ENCODE data around the gene RPS6KB2. TPM values are rescaled to one million over a fixed set of nuclear protein-coding genes. Genes with fewer than 3 reads are reported as not detected.
A peak's percentile ranks its signal among the peaks of the same experiment; 100 is the strongest.

RPS6KB2 gene
- total RNA-seq, 2 donors from 2014 or later: 35.5 to 44.6 TPM

DNA sequence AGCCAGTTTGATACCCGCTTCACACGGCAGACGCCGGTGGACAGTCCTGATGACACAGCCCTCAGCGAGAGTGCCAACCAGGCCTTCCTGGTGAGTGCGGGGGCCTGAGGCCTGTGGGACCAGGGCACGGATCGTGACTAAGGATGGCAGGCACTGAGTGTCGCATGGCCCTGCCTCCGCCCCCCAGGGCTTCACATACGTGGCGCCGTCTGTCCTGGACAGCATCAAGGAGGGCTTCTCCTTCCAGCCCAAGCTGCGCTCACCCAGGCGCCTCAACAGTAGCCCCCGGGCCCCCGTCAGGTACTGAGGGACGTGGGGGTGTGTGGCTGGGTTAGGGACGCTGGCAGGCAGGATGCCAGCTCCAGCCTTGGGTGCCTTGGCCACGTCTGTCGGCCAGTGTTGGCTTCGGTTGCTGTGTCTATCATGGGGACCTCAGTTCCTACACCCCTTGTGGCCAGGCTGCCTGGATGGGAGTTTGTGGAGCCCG lies 6.1 kb downstream of the RPS6KB2 start:
- Histone ChIP-seq H3K36me3 (peaks cover 67% of the 10 kb centered on the region), H3K4me3 (no peak overlapping the region), H3K27me3 (no peaks in the 10 kb centered on the region), H3K4me1 (peaks cover 0 to 38% of the 10 kb centered on the region in 2 donors), H3K9me3 (no peaks in the 10 kb centered on the region), H3K27ac (no peak overlapping the region)
- no peak for TF ChIP-seq CTCF (IDR thresholded peaks at IDR 0.05)
- no peak for DNase-seq (ENCODE audit: low spot score)

- peaks cover 69% of the 10 kb centered on the region for H3K36me3 ChIP-seq
- DNase-seq (ENCODE audit: low spot score): no peak
- no peak for TF ChIP-seq CTCF (IDR thresholded peaks at IDR 0.05)
- no peak overlapping the region for H3K27ac ChIP-seq
- no peak overlapping the region for H3K4me3 ChIP-seq
- no peaks in the 10 kb centered on the region for H3K27me3 ChIP-seq
- peaks cover 0 to 38% of the 10 kb centered on the region in 2 donors for H3K4me1 ChIP-seq
- no peaks in the 10 kb centered on the region for H3K9me3 ChIP-seq
Observed at GRCh38 chr11:67435031-67435726, 6.9 kb downstream of the RPS6KB2 start.

DNA sequence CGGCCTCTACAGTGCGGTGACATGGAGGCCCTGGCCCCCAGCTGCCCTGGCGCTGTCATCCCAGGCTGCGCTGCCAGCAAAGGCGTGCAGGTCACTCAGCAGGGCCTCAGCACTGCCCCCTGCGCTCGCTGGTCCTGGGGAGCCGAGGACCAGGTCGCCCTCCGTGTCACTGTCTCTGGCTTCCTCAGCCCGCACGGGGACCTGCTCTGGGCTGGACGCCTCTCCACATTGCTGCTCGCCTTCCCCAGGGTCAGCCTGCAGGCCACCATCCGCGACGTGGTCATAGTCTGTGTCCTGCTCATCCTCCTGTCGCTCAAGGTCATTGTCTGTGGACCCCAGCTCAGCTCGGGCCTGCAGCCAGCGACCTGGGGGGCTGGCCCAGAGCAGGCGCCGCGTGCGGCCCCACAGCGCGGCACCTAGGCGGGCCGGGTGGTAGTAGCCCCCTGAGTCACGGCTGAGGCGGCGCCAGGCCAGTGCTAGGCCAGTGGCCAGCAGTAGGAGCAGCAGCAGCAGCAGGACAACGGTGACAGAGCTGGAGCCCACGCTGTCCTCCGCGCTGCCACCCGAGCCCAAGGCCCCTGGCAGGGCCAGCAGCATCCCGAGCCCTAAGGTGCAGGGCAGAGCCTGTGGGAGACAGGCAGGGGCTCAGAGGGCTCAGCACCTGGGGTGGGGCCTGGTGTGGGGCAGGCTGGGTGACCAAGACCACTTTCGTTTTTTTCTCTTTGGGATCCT lies 7.6 kb downstream of the RPS6KB2 start:
- Histone ChIP-seq H3K9me3 (no peaks in the 10 kb centered on the region), H3K27ac (no peak overlapping the region), H3K36me3 (peaks cover 65% of the 10 kb centered on the region), H3K4me1 (peaks cover 0 to 42% of the 10 kb centered on the region in 2 donors), H3K27me3 (no peaks in the 10 kb centered on the region), H3K4me3 (no peak overlapping the region)
- TF ChIP-seq CTCF (IDR thresholded peaks at IDR 0.05): no peak
- DNase-seq (ENCODE audit: low spot score): no peak

DNA sequence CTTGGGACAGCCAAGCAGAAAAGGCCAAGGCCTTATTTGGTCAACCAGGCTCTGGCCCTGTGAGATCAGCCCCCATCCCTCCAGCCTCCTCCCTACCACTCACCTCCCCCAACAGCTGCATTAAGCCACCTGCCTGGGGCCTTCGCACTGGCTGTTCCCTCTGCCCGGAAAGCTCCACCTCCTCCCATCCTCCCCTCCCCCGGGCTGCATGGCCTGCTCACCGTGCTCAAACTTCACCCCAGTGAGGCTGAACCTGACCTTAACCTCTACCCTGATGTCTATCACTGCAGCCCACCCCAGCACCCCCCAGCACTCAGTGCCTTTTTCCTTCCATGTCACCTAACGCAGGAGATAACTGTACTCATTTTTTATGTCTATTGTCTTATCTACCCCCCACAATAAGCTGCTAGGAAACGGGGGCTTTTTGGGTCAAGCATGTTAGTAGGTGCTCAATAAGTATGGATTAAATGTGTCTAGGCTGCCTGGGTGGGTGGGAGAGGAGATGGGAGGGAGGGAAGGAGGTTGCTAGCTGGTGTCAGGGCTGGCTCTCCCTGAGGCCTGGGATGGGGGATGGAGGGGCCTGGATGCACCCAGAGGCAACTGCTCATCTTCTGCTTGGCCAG lies 8.3 kb downstream of the RPS6KB2 start:
- no peak for DNase-seq (ENCODE audit: low spot score)
- no peak overlapping the region for H3K27ac ChIP-seq
- peaks cover 64% of the 10 kb centered on the region for H3K36me3 ChIP-seq
- no peak for TF ChIP-seq CTCF (IDR thresholded peaks at IDR 0.05)
- no peak overlapping the region for H3K4me3 ChIP-seq
- H3K4me1 ChIP-seq: peaks cover 0 to 49% of the 10 kb centered on the region in 2 donors
- H3K9me3 ChIP-seq: no peaks in the 10 kb centered on the region
- no peaks in the 10 kb centered on the region for H3K27me3 ChIP-seq

- Histone ChIP-seq H3K36me3 (peaks cover 63% of the 10 kb centered on the region), H3K27ac (peak within 1 kb of the TSS in 1 of 2 donors; percentile 3), H3K27me3 (no peaks in the 10 kb centered on the region), H3K4me1 (peaks cover 0 to 53% of the 10 kb centered on the region in 2 donors), H3K9me3 (no peaks in the 10 kb centered on the region), H3K4me3 (peak within 1 kb of the TSS in 1 of 2 donors; percentile 9)
- DNase-seq (ENCODE audit: low spot score): no peak
- TF ChIP-seq CTCF (IDR thresholded peaks at IDR 0.05): no peak
Observed at GRCh38 chr11:67437082-67437808, 9.0 kb downstream of the RPS6KB2 start, which contains the start of gene PTPRCAP. Gene PTPRCAP, minus strand, starts transcription at chr11:67437682. Its CDS starts 63 bp downstream, at chr11:67437619.
